Measurements from ENCODE around the gene SSNA1. TPM values are rescaled to one million over a fixed set of nuclear protein-coding genes. Genes with fewer than 3 reads are reported as not detected.

SSNA1 gene
- total and polyA plus RNA-seq, 12 donors = 13.2 to 138 (median 70.3) TPM

- intact Hi-C loops (cut with DNase I) = no loop called here
- Histone ChIP-seq H3K9me3 (replicated peaks in 1 of 3) (no peaks in the 10 kb centered on the region), H3K27me3 (peaks cover 65% of the 10 kb centered on the region), H3K36me3 (replicated peaks in 1 of 2) (no peaks in the 10 kb centered on the region), H3K4me3 (no peak overlapping the region), H3K4me1 (replicated peaks in 1 of 2) (peaks cover 10 to 20% of the 10 kb centered on the region in 2 donors), H3K27ac (no peak overlapping the region)
- 33 to 42% (median 38%) methylated on average over 6 to 14 of the region's 14 CpGs for WGBS, 4 donors
- DNase-seq = no peak
- TF ChIP-seq CTCF (IDR thresholded peaks at IDR 0.05) (no peak), POLR2A (IDR thresholded peaks at IDR 0.05) (no peak)
These were observed 17.9 kb upstream of the SSNA1 start for GRCh38 chr9:137170486-137171148.

GRCh38 chr9:137171149-137171900 lies 17.2 kb upstream of the SSNA1 start:
- no peak overlapping the region for H3K27ac ChIP-seq
- H3K4me1 ChIP-seq (replicated peaks in 1 of 2) = peaks cover 10 to 20% of the 10 kb centered on the region in 2 donors
- H3K27me3 ChIP-seq = peaks cover 58% of the 10 kb centered on the region
- 66 to 81% (median 79%) methylated on average over 7 to 22 of the region's 22 CpGs for WGBS, 4 donors
- DNase-seq = no peak
- H3K9me3 ChIP-seq (replicated peaks in 1 of 3) = no peaks in the 10 kb centered on the region
- intact Hi-C loops (cut with DNase I) = no loop called here
- TF ChIP-seq CTCF (IDR thresholded peaks at IDR 0.05) (no peak), POLR2A (IDR thresholded peaks at IDR 0.05) (no peak)
- H3K4me3 ChIP-seq = no peak overlapping the region
- no peaks in the 10 kb centered on the region for H3K36me3 ChIP-seq (replicated peaks in 1 of 2)

- 58 to 68% (median 60%) methylated on average over 13 to 21 of the region's 21 CpGs for WGBS, 4 donors
- intact Hi-C loops (cut with DNase I) = no loop called here
These were observed 15.3 kb upstream of the SSNA1 start for GRCh38 chr9:137172901-137173795.

More at GRCh38 chr9:137172901-137173795, 15.3 kb upstream of the SSNA1 start:
- no peak overlapping the region for H3K4me3 ChIP-seq
- no peak for DNase-seq
- H3K4me1 ChIP-seq (replicated peaks in 1 of 2) = peaks cover 13 to 20% of the 10 kb centered on the region in 2 donors
- H3K27me3 ChIP-seq = peaks cover 40% of the 10 kb centered on the region
- H3K9me3 ChIP-seq (replicated peaks in 1 of 3) = no peaks in the 10 kb centered on the region
- TF ChIP-seq CTCF (IDR thresholded peaks at IDR 0.05) (no peak), POLR2A (IDR thresholded peaks at IDR 0.05) (no peak)
- H3K27ac ChIP-seq = no peak overlapping the region
- H3K36me3 ChIP-seq (replicated peaks in 1 of 2) = no peaks in the 10 kb centered on the region
